Measurements from ENCODE around the gene GPC5.

GPC5 gene

GRCh38 chr13:92804926-92805325 lies 1406.5 kb downstream of the GPC5 start:
- TF ChIP-seq CTCF (IDR thresholded peaks at IDR 0.05; ENCODE audit: low read depth, low read length) = no peak

GRCh38 chr13:92805766-92806165 lies 1407.3 kb downstream of the GPC5 start:
- no peak for TF ChIP-seq CTCF (IDR thresholded peaks at IDR 0.05; ENCODE audit: low read depth, low read length)
- no peak for DNase-seq (ENCODE audit: extremely low read depth, low read depth)

More at GRCh38 chr13:92804926-92805325, 1406.5 kb downstream of the GPC5 start:
- no peak for DNase-seq (ENCODE audit: extremely low read depth, low read depth)

GRCh38 chr13:92806215-92806614 lies 1407.8 kb downstream of the GPC5 start:
- TF ChIP-seq CTCF (IDR thresholded peaks at IDR 0.05; ENCODE audit: low read depth, low read length) = no peak
- DNase-seq (ENCODE audit: extremely low read depth, low read depth) = no peak

- no peak for TF ChIP-seq CTCF (IDR thresholded peaks at IDR 0.05; ENCODE audit: low read depth, low read length)
- no peak for DNase-seq (ENCODE audit: extremely low read depth, low read depth)
These were observed 1408.9 kb downstream of the GPC5 start for GRCh38 chr13:92807353-92807752.

DNA sequence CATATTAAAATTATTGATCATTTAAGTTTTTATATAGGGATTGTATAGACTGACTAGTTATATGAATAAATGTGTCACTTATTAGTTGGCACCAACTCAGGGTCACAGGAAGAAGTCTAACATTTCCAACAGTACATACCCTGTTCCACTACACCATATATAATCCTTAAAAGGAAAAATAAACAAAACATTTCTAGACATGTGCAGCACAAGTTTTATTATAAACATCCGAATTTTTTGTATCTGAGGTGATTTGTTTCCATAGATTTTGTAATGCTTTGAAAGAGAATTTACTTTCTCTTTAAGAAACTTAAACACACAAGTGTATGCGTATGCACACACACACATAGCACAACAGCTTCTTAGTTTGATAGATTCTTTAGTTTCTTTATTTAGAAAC lies 1409.5 kb downstream of the GPC5 start:
- no peak for DNase-seq (ENCODE audit: extremely low read depth, low read depth)
- no peak for TF ChIP-seq CTCF (IDR thresholded peaks at IDR 0.05; ENCODE audit: low read depth, low read length)

DNA sequence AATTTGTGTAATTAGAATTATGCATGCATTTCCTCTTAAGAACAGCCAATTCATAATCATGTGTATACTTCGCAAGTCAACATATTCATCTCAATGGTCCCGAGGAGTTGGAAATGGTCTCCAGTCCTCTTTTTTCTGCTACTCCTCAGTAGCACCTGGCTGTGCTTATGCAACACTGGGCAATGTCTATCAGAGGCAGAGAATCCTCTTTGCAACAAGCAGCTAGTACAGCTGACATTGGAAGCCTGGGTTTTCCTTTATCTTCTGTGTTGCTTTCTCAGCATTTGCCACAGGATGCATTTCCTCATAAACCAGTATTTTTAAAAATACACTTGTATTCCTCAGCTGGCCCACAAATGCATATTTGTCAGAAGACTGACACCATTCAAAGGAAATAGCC lies 1422.9 kb downstream of the GPC5 start:
- no peak for TF ChIP-seq CTCF (IDR thresholded peaks at IDR 0.05; ENCODE audit: low read depth, low read length)
- DNase-seq (ENCODE audit: extremely low read depth, low read depth) = no peak

DNA sequence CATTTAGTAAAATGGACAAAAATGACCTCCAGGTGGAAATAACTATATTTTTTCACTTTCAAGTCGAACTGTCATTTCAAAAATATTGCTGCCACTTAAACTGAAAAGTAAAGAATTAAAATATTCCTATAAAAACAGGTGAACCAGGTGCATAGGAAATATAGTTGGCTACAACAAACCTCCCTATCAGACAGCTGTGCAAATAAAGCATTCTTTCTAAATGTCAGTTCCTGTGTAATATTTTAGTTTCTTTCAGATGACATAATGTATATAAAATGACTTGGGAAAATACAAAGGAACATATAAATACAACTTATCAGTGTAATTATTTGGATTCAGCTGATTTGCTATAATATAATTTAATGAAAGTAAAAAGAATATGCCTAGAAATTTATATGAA lies 1424.6 kb downstream of the GPC5 start:
- DNase-seq (ENCODE audit: extremely low read depth, low read depth) = no peak
- TF ChIP-seq CTCF (IDR thresholded peaks at IDR 0.05; ENCODE audit: low read depth, low read length) = no peak

Data from AG09319 (cell line).